Muscle of leg (tissue), 11 donors: ENCODE measurements around the gene NGFR. TPM values are rescaled to one million over a fixed set of nuclear protein-coding genes. Genes with fewer than 3 reads are reported as not detected.
A peak's percentile ranks its signal among the peaks of the same experiment; 100 is the strongest.

Source experiments
- DNase-seq: peaks from one replicate; pipeline ENCODE4 v3.0.0; 2013
- H3K27ac ChIP-seq: one replicate; pipeline ENCODE4 v1.5.1; 2013; ENCODE audit warnings: mild to moderate bottlenecking, low read length, control low read depth
- H3K27me3 ChIP-seq: one replicate; pipeline ENCODE4 v1.6.1; 2013; ENCODE audit warnings: low read length; ENCODE audit not compliant: control insufficient read depth, insufficient read depth
- H3K36me3 ChIP-seq: one replicate; pipeline ENCODE4 v1.6.1; 2013; ENCODE audit warnings: low read length; ENCODE audit not compliant: control insufficient read depth, insufficient read depth
- H3K4me1 ChIP-seq: one replicate; pipeline ENCODE4 v1.6.1; 2013; ENCODE audit warnings: low read length; ENCODE audit not compliant: control insufficient read depth, insufficient read depth
- H3K4me3 ChIP-seq: one replicate; pipeline ENCODE4 v1.5.1; 2013; ENCODE audit warnings: low read length, control low read depth
- H3K9me3 ChIP-seq: replicated peaks from 2 replicates; pipeline ENCODE4 v1.6.1; 2013; ENCODE audit warnings: low read depth, low read length; ENCODE audit not compliant: control insufficient read depth
- WGBS: methylation state at CpG from one replicate; pipeline ENCODE4 v1.1.5; 2013; ENCODE audit warnings: missing lambda C conversion rate; ENCODE audit not compliant: insufficient coverage; 5-methylcytosine and 5-hydroxymethylcytosine counted together
- polyA plus RNA-seq, 8 donors: library from polyadenylated mRNA; unstranded; fragments of 120-200 nt; gene quantifications; one replicate each; pipeline versions ENCODE4 v1.2.1 to v1.2.3, GENCODE V29; 2013; ENCODE audit warnings: inconsistent platforms in 1 of 8, low replicate concordance in 1 of 8; ENCODE audit not compliant: insufficient read length in 8 of 8, insufficient read depth in 1 of 8
- total RNA-seq: library from RNA; stranded (reverse); fragments of 120-200 nt; gene quantifications from one replicate; pipeline ENCODE4 v1.2.4, GENCODE V29; 2013

NGFR gene
- total and polyA plus RNA-seq, 9 donors: 34.7 to 115 (median 64.0) TPM

DNA sequence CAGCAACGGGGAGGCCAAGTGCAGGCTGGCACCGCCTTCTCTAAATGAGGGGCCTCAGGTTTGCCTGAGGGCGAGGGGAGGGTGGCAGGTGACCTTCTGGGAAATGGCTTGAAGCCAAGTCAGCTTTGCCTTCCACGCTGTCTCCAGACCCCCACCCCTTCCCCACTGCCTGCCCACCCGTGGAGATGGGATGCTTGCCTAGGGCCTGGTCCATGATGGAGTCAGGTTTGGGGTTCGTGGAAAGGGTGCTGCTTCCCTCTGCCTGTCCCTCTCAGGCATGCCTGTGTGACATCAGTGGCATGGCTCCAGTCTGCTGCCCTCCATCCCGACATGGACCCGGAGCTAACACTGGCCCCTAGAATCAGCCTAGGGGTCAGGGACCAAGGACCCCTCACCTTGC is 18.5 kb downstream of the NGFR start:
- Histone ChIP-seq H3K4me3 (no peak overlapping the region), H3K27me3 (peaks cover 7% of the 10 kb centered on the region), H3K36me3 (peaks cover 32% of the 10 kb centered on the region), H3K4me1 (peaks cover 66% of the 10 kb centered on the region), H3K9me3 (no peaks in the 10 kb centered on the region), H3K27ac (peak overlapping the region; percentile 55)
- DNase-seq: no peak
- 46% methylated on average over 4 of the region's 8 CpGs for WGBS

DNA sequence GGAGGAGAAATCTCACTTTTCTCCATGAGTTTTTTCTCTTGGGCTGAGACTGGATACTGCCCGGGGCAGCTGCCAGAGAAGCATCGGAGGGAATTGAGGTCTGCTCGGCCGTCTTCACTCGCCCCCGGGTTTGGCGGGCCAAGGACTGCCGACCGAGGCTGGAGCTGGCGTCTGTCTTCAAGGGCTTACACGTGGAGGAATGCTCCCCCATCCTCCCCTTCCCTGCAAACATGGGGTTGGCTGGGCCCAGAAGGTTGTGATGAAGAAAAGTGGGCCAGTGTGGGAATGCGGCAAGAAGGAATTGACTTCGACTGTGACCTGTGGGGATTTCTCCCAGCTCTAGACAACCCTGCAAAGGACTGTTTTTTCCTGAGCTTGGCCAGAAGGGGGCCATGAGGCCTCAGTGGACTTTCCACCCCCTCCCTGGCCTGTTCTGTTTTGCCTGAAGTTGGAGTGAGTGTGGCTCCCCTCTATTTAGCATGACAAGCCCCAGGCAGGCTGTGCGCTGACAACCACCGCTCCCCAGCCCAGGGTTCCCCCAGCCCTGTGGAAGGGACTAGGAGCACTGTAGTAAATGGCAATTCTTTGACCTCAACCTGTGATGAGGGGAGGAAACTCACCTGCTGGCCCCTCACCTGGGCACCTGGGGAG is 19.1 kb downstream of the NGFR start:
- Histone ChIP-seq H3K27ac (peak overlapping the region; percentile 93), H3K27me3 (peaks cover 6% of the 10 kb centered on the region), H3K4me1 (peaks cover 61% of the 10 kb centered on the region), H3K36me3 (peaks cover 27% of the 10 kb centered on the region), H3K9me3 (no peaks in the 10 kb centered on the region), H3K4me3 (no peak overlapping the region)
- DNase-seq: peak; percentile 94
- 8% methylated on average over 9 of the region's 15 CpGs for WGBS

DNA sequence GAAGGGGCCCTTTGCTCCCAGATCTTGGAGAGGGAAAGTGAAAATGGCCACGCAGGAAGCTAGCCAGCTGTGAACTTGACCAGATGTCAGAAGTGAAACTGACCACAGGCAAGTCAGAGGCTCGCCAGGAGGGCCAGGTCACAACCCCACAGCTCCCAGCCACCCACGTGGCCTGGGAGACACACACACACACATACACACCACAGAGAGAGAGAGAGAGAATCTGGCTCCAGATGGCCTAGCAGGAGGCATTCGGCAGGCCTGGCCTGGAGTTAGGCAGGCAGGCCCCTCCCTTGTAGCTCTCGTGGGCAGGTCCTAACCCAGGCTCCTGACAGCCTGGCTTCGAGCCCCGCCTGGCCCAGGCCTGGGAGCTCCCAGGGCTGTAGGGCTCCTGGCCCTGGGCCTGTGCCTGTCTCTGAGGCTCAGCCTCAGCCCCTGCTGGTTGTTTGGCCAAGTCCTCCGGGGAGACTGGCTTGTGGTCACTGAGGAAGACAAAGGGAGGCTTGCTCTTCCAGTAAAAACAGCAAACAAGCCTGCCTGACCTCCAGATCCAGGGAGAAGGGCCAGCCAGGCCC is 20.2 kb downstream of the NGFR start:
- WGBS: 0% methylated on average over 5 of the region's 8 CpGs

DNA sequence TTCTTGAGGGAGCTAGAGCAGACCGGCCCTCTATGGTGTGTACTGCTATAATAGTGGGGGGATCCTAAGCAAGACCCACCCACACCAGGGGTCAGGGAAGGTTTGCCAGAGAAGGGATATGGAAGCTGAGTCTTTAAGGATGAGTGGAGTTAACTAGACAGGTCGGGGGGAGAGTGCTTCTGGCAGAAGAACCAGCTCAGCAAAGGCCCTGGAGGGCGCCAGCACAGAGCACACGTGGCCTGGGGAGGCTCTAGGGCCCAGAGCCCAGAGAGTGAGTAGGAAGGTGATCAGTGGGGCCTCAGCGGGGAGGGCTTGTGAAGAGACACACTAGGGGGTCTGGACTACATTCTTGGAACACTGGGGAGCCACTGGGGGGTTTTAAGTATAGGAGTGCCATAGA is 21.1 kb downstream of the NGFR start:
- Histone ChIP-seq H3K27ac (peak overlapping the region; percentile 93), H3K9me3 (no peaks in the 10 kb centered on the region), H3K4me1 (peaks cover 69% of the 10 kb centered on the region), H3K36me3 (peaks cover 15% of the 10 kb centered on the region), H3K27me3 (peaks cover 6% of the 10 kb centered on the region), H3K4me3 (no peak overlapping the region)
- peak; percentile 53 for DNase-seq
- WGBS: 29% methylated on average over 4 of the region's 5 CpGs

More for the DNA sequence above, 20.2 kb downstream of the NGFR start:
- Histone ChIP-seq H3K9me3 (no peaks in the 10 kb centered on the region), H3K27ac (peak overlapping the region; percentile 93), H3K4me3 (no peak overlapping the region), H3K36me3 (peaks cover 21% of the 10 kb centered on the region), H3K4me1 (peaks cover 61% of the 10 kb centered on the region), H3K27me3 (peaks cover 6% of the 10 kb centered on the region)
- DNase-seq: peak; percentile 97

DNA sequence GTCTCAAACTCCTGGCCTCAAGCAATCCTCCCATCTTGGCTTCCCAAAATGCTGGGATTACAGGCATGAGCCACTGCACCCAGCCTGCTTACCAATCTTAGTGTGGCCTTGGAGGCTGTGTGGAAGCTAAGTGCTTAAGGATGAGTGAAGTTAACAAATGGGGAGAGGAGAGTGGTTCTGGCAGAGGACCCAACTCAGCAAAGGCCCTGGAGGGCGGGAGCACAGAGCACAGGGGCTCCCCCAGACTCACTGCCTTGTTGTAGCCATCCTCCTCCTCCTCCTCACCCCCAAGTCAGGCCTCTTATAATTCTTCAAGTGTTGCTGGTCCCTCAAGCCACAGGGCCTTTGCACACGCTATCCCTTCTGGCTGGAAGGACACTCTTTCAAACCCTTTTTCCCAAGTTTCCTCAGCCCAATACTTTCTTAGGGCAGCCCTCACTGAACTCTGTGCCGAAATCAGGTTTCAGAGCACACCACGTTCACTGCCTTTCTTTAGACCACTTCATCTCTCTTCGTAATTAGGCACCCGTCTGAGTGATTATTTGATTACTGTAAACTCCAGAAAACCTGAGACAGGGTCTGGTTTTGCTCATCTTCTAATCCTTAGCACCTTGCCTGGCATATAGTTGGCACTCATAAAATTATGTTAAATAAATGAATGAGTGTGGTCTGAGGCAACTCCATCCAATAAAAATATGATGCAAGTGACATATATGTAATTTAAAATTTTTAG is 23.4 kb downstream of the NGFR start:
- H3K9me3 ChIP-seq: no peaks in the 10 kb centered on the region
- DNase-seq: no peak
- no peak overlapping the region for H3K27ac ChIP-seq
- H3K36me3 ChIP-seq: peaks cover 2% of the 10 kb centered on the region
- H3K4me3 ChIP-seq: no peak overlapping the region
- 91% methylated on average over 3 of the region's 6 CpGs for WGBS
- H3K4me1 ChIP-seq: peaks cover 70% of the 10 kb centered on the region
- peaks cover 3% of the 10 kb centered on the region for H3K27me3 ChIP-seq

DNA sequence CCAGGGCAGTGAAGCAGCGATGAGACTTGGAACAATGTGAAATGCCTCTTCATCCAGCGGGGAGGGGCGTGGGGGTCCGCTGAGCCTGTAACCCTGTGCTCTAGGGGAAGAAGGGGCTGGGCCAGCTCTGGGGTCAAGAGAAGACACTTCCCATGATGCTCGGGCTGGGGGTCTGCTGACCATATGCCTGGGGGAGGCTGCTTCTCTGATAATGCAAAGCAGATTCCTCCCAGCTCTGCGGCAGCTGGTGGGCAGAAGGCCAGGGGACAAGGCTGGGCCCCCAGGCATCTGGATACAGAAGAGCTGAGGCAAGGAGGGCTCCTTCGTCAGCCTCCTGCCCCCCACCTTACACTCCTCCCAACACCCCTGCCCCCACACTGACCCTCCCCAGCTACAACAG is 24.7 kb downstream of the NGFR start:
- Histone ChIP-seq H3K4me1 (peaks cover 70% of the 10 kb centered on the region), H3K36me3 (no peaks in the 10 kb centered on the region), H3K9me3 (no peaks in the 10 kb centered on the region), H3K27ac (peak overlapping the region; percentile 86), H3K4me3 (no peak overlapping the region), H3K27me3 (peaks cover 3% of the 10 kb centered on the region)
- peak; percentile 88 for DNase-seq
- WGBS: 36% methylated on average over 5 of the region's 7 CpGs

DNA sequence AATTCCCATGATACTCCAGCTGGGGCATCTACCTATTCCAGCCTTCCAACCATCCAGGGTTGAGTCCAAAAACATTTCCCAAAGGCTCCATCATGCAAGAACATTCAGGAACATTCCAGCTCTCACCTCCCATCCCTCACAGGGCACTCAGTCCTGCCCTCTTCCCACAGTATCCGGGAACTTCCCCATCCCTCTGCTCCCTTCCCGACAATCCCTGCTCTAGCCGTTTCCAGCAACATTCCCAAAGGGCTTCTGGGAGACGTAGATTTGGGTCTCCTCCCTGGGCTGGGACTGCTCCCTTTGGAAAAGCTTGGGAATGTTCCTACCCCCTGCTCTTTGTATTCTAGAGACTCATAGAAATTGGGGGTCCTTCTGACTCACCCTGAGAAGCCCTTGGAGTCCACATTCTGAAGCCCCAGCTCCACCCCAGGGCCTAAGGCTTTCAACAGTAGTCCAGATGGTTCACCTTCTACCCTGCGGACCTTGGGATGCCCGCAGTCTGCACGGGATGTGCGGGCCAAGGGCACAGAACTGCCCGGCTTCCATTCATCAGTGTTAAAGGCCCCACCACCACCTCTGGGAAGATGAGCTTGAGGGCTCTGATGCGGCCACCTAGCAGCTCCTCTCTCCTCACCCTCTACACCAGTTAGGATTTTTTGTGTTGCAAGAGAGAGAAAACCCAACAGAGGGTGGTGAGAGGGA is 25.4 kb downstream of the NGFR start:
- peaks cover 69% of the 10 kb centered on the region for H3K4me1 ChIP-seq
- DNase-seq: peak; percentile 76
- WGBS: 45% methylated on average over 2 of the region's 10 CpGs
- peak overlapping the region; percentile 86 for H3K27ac ChIP-seq
- H3K4me3 ChIP-seq: no peak overlapping the region
- H3K9me3 ChIP-seq: no peaks in the 10 kb centered on the region
- H3K36me3 ChIP-seq: no peaks in the 10 kb centered on the region
- H3K27me3 ChIP-seq: peaks cover 3% of the 10 kb centered on the region

DNA sequence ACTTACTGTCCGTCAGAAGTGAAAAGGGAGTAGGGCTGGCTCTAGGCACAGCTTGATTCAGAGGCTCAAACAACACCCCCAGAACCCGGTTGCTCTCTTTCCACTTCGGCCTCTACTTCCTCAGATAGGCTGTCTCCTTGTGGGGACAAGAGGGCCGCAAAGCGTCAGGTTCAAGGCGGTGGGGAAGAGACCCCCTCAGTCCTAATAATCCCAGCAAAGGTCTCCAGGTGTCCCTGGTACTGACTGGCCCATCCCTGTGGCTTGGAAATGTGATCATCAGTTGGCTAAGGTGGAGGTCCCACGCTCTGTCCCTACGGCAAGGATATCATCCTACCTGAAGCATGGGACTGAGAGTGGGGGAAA is 26.0 kb downstream of the NGFR start:
- H3K4me1 ChIP-seq: peaks cover 69% of the 10 kb centered on the region
- H3K4me3 ChIP-seq: no peak overlapping the region
- WGBS: 92% methylated on average over 2 of the region's 8 CpGs
- DNase-seq: no peak
- H3K36me3 ChIP-seq: no peaks in the 10 kb centered on the region
- H3K9me3 ChIP-seq: no peaks in the 10 kb centered on the region
- H3K27ac ChIP-seq: peak overlapping the region; percentile 86
- H3K27me3 ChIP-seq: peaks cover 3% of the 10 kb centered on the region

DNA sequence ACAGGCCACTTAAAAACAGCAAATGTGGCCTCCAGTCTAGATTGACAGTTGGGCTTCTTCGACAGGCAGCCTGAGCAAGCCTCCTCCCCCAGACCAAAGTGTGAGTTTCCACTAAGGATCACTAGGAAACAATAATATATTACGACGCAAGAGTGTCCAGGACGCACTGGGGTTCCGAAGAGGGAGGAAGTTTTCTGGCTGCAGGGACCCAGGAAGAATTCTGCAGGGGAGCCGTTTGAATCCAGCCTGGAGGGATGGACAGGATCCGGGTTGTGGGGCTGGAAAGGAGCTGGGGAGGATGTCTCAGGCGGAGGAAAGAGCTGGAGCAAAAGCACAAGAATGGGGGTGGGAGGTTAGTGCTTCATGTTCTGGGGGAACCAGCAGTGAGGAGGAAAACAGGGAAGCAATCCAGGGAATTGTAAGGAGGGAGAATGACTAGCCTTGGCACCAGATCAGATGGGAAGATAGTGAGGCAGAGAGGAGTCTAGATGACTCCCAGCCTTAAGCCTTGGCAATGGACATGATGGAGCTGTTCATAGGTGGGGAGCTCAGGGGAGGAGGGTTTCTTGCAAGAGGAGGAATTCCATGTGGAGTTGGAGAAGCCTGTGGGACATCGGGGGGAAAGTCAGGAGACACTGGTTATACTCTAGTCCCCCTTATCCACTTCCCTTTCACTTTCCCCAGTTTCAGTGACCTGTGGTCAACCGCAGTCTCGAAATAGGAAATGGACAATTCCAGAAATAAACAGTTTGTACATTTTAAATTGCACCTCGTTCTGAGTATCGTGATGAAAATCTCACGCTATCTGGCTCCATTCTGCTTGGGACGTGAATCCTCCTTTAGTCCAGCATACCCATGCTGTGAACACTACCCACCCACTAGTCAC is 26.6 kb downstream of the NGFR start:
- Histone ChIP-seq H3K27ac (peak overlapping the region; percentile 86), H3K36me3 (no peaks in the 10 kb centered on the region), H3K4me1 (peaks cover 71% of the 10 kb centered on the region), H3K4me3 (no peak overlapping the region), H3K27me3 (peaks cover 7% of the 10 kb centered on the region), H3K9me3 (no peaks in the 10 kb centered on the region)
- DNase-seq: peak; percentile 88
- 22% methylated on average over 12 of the region's 15 CpGs for WGBS
